PC-9 (cell line): ENCODE results near the gene SPPL3.

Source experiments
- EZH2 ChIP-seq: fragments of 200-600 bp; sonication (generic); IDR thresholded peaks from 2 replicates; pipeline ENCODE4 v1.8.0; 2017; ENCODE audit warnings: antibody characterized with exemption, low read depth
- TF ChIP-seq, protein P1 (sequence below): fragments of 200-600 bp; sonication (generic); conservative IDR thresholded peaks from 2 replicates; pipeline ENCODE4 v1.6.1; 2017; ENCODE audit warnings: mixed run types, antibody characterized with exemption, mild to moderate bottlenecking, moderate library complexity

DNA sequence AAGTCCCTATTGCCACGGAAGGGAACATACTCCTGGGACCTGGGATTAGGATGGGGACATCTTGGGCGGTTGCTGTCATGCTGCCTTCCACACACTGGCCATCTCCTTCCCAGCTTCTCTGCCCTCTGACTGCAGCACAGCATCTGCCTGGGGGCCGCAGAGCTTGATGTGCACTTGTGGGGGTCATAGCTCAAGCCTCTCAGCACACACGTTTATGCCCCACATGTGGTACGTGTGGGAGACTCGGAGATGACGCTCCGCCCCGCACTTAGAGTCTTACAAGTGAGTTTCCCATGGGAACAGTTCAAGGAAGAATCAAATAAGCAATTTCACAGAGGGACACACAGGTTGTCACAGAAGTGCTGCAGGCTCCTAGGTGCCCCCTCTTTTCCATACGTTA lies 169.9 kb downstream of the SPPL3 start:
- TF ChIP-seq, protein P1, sequence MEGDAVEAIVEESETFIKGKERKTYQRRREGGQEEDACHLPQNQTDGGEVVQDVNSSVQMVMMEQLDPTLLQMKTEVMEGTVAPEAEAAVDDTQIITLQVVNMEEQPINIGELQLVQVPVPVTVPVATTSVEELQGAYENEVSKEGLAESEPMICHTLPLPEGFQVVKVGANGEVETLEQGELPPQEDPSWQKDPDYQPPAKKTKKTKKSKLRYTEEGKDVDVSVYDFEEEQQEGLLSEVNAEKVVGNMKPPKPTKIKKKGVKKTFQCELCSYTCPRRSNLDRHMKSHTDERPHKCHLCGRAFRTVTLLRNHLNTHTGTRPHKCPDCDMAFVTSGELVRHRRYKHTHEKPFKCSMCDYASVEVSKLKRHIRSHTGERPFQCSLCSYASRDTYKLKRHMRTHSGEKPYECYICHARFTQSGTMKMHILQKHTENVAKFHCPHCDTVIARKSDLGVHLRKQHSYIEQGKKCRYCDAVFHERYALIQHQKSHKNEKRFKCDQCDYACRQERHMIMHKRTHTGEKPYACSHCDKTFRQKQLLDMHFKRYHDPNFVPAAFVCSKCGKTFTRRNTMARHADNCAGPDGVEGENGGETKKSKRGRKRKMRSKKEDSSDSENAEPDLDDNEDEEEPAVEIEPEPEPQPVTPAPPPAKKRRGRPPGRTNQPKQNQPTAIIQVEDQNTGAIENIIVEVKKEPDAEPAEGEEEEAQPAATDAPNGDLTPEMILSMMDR = no peak
- no peak for TF ChIP-seq EZH2
